ENCODE results near the gene PPM1H. TPM values are rescaled to one million over a fixed set of nuclear protein-coding genes. Genes with fewer than 3 reads are reported as not detected.

Gene PPM1H
- total RNA-seq, 1 donor, result 1.3 TPM

DNA sequence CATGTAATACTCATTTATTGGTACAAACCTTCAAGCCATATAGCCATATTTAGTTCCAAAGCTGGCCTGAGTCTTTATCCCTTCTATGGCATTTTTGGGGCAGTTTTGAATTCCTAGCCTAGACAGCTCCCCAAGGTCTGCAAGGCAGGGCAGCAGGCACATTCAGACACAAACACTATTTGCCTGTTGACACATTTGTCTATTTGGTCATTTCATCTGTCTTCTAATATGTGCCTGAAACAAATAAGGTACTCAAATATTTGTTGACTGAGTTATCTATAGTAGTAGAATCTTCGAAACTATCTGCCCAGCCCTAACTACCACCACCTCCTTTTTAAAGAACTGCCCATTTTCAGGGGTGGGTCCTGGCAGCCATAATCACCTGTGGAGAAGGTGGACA is 9.3 kb downstream of the PPM1H start:
- H3K4me1 ChIP-seq (ENCODE audit: insufficient read depth, low read length), result peaks cover under 1% of the 10 kb centered on the region
- H3K27me3 ChIP-seq (ENCODE audit: insufficient read depth, low read length), result no peaks in the 10 kb centered on the region
- no peak overlapping the region for H3K4me3 ChIP-seq (ENCODE audit: low read length)
- no peaks in the 10 kb centered on the region for H3K9me3 ChIP-seq (ENCODE audit: low read depth, low read length)

- H3K27me3 ChIP-seq (ENCODE audit: insufficient read depth, low read length), result no peaks in the 10 kb centered on the region
- H3K9me3 ChIP-seq (ENCODE audit: low read depth, low read length), result no peaks in the 10 kb centered on the region
- no peaks in the 10 kb centered on the region for H3K4me1 ChIP-seq (ENCODE audit: insufficient read depth, low read length)
- H3K4me3 ChIP-seq (ENCODE audit: low read length), result no peak overlapping the region
Observed at GRCh38 chr12:62924084-62924483, 10.9 kb downstream of the PPM1H start.

DNA sequence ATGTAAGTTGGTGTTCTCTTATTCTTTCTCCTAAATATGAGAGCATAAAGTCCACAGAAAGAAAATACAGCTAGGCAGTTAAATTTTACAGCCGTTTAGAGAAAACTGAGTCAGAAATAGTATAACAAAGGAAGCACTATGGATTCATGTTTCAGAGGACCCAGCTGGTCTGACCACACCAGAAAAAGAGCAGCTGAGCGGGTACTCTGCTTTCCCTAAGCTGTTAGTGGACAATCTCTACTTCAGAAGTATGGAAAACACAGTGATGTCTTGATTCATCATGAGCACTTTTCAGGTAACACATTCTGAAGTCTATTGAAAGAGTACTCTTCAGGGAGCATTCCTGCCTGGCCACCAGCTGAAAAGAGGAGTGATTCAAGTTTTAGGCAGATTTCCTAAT is 12.4 kb downstream of the PPM1H start:
- Histone ChIP-seq H3K9me3 (ENCODE audit: low read depth, low read length) (no peaks in the 10 kb centered on the region), H3K4me3 (ENCODE audit: low read length) (no peak overlapping the region), H3K4me1 (ENCODE audit: insufficient read depth, low read length) (no peaks in the 10 kb centered on the region), H3K27me3 (ENCODE audit: insufficient read depth, low read length) (no peaks in the 10 kb centered on the region)

DNA sequence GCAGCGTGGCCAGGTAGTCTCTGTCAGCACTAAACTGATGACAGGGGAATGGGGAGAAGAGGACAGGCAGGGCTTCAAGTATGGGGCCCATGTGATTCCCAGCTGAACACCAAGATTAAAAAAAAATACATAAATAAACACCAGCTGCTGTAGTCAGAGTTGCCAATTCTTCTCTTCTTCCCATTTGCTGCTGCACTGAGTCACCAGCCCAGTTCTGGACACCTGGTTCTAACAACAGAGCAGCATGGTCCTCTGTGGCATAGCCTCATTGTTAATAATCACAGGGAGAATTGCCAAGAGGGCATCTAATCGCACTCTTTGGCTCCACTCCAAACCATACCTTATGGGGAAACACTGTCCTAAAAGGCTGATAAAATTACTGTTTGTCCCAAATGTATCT is 15.1 kb downstream of the PPM1H start:
- H3K4me3 ChIP-seq (ENCODE audit: low read length), result no peak overlapping the region

GRCh38 chr12:62917926-62918325 is 17.0 kb downstream of the PPM1H start:
- Histone ChIP-seq H3K4me1 (ENCODE audit: insufficient read depth, low read length) (peaks cover 21% of the 10 kb centered on the region), H3K27me3 (ENCODE audit: insufficient read depth, low read length) (no peaks in the 10 kb centered on the region), H3K9me3 (ENCODE audit: low read depth, low read length) (no peaks in the 10 kb centered on the region), H3K4me3 (ENCODE audit: low read length) (no peak overlapping the region)

More for the DNA sequence above, 15.1 kb downstream of the PPM1H start:
- H3K27me3 ChIP-seq (ENCODE audit: insufficient read depth, low read length), result no peaks in the 10 kb centered on the region
- H3K9me3 ChIP-seq (ENCODE audit: low read depth, low read length), result no peaks in the 10 kb centered on the region
- peaks cover 5% of the 10 kb centered on the region for H3K4me1 ChIP-seq (ENCODE audit: insufficient read depth, low read length)

- Histone ChIP-seq H3K9me3 (ENCODE audit: low read depth, low read length) (no peaks in the 10 kb centered on the region), H3K4me1 (ENCODE audit: insufficient read depth, low read length) (peaks cover 21% of the 10 kb centered on the region), H3K27me3 (ENCODE audit: insufficient read depth, low read length) (no peaks in the 10 kb centered on the region), H3K4me3 (ENCODE audit: low read length) (no peak overlapping the region)
Observed at GRCh38 chr12:62916632-62917425, 18.1 kb downstream of the PPM1H start.

DNA sequence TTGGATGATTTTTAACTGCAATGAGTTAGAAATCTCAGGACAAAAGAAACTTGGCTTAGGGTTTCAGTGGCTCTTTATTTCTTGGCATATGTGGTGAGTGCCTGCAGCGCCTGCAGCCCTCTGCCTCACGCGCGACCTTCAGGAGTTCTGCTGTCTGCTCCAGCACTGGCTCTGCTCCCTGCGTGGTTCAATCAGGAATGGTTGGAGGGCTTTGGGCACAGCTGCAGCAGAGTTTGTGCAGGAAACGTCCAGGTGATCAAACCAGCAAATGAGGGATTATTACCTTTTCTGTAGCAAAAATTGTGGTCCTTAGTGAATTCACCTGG is 19.8 kb downstream of the PPM1H start:
- Histone ChIP-seq H3K4me1 (ENCODE audit: insufficient read depth, low read length) (peaks cover 21% of the 10 kb centered on the region), H3K9me3 (ENCODE audit: low read depth, low read length) (no peaks in the 10 kb centered on the region), H3K27me3 (ENCODE audit: insufficient read depth, low read length) (no peaks in the 10 kb centered on the region), H3K4me3 (ENCODE audit: low read length) (no peak overlapping the region)

- Histone ChIP-seq H3K4me3 (ENCODE audit: low read length) (no peak overlapping the region), H3K9me3 (ENCODE audit: low read depth, low read length) (no peaks in the 10 kb centered on the region), H3K4me1 (ENCODE audit: insufficient read depth, low read length) (peaks cover 21% of the 10 kb centered on the region), H3K27me3 (ENCODE audit: insufficient read depth, low read length) (no peaks in the 10 kb centered on the region)
Observed at GRCh38 chr12:62914443-62915203, 20.3 kb downstream of the PPM1H start.

DNA sequence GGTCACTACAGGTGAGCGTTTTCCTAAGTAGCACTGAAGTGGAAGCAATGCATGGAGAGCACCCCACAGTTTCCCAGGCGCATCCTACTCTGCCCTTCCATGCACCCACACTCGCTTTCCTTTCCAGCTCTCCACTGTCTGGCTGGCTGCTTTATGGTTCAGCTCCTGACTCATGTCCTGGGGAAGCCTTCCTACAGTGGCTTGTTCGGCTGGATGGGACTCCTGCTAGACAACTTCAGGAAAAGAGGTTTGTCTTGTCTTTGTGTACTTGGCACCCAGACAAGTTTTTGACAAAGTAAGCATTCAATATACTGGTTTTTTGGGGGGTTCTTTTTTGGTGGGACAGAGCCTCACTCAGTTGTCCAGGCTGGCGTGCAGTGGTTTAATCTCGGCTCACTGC is 21.6 kb downstream of the PPM1H start:
- H3K9me3 ChIP-seq (ENCODE audit: low read depth, low read length), result no peaks in the 10 kb centered on the region
- H3K4me3 ChIP-seq (ENCODE audit: low read length), result no peak overlapping the region
- no peaks in the 10 kb centered on the region for H3K27me3 ChIP-seq (ENCODE audit: insufficient read depth, low read length)
- peaks cover 21% of the 10 kb centered on the region for H3K4me1 ChIP-seq (ENCODE audit: insufficient read depth, low read length)

DNA sequence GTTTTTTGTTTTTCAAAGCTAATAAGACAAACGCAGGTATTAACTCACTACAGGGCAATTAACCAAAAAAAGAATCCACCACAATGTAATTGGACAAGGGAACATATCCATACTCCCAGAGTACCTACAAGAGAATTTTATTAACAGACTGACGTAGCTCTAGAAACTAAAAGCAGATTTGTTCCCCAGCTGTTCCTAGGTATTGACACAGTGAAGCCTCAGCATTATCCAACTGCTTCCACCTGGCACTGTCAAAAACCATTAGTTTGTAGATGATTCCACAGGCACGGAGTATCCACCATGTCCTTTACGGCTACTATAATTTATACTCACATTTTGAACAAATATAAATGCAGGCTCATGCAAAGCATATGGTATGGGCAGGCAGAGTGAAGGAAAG is 22.3 kb downstream of the PPM1H start:
- Histone ChIP-seq H3K4me3 (ENCODE audit: low read length) (no peak overlapping the region), H3K27me3 (ENCODE audit: insufficient read depth, low read length) (no peaks in the 10 kb centered on the region), H3K9me3 (ENCODE audit: low read depth, low read length) (no peaks in the 10 kb centered on the region), H3K4me1 (ENCODE audit: insufficient read depth, low read length) (peaks cover 21% of the 10 kb centered on the region)

- Histone ChIP-seq H3K27me3 (ENCODE audit: insufficient read depth, low read length) (no peaks in the 10 kb centered on the region), H3K4me1 (ENCODE audit: insufficient read depth, low read length) (peaks cover 21% of the 10 kb centered on the region), H3K4me3 (ENCODE audit: low read length) (no peak overlapping the region), H3K9me3 (ENCODE audit: low read depth, low read length) (no peaks in the 10 kb centered on the region)
Observed at GRCh38 chr12:62911286-62911685, 23.7 kb downstream of the PPM1H start.

GRCh38 chr12:62910549-62911169 is 24.3 kb downstream of the PPM1H start:
- H3K9me3 ChIP-seq (ENCODE audit: low read depth, low read length), result no peaks in the 10 kb centered on the region
- H3K4me3 ChIP-seq (ENCODE audit: low read length), result no peak overlapping the region
- H3K27me3 ChIP-seq (ENCODE audit: insufficient read depth, low read length), result no peaks in the 10 kb centered on the region
- peaks cover 21% of the 10 kb centered on the region for H3K4me1 ChIP-seq (ENCODE audit: insufficient read depth, low read length)

DNA sequence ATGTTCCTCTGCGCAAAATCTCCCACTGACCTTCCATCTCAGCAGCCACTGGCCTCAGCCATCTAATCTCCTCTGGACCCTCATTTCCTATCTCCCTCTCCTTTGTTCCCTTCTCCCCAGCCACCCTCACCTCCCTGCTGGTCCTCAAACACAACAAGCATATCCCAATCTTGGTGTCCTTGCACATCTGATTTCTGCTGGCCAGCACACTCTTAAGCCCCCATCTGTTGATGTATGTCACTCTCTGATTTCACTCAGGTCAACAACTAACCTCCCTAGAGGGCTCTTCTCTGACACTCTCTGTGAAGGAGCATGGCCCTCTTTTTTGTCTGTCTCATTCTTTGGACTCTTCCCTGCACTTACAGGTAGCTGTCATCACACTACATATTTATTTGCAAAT is 25.6 kb downstream of the PPM1H start:
- Histone ChIP-seq H3K4me1 (ENCODE audit: insufficient read depth, low read length) (peaks cover 11% of the 10 kb centered on the region), H3K27me3 (ENCODE audit: insufficient read depth, low read length) (no peaks in the 10 kb centered on the region), H3K4me3 (ENCODE audit: low read length) (no peak overlapping the region), H3K9me3 (ENCODE audit: low read depth, low read length) (no peaks in the 10 kb centered on the region)

DNA sequence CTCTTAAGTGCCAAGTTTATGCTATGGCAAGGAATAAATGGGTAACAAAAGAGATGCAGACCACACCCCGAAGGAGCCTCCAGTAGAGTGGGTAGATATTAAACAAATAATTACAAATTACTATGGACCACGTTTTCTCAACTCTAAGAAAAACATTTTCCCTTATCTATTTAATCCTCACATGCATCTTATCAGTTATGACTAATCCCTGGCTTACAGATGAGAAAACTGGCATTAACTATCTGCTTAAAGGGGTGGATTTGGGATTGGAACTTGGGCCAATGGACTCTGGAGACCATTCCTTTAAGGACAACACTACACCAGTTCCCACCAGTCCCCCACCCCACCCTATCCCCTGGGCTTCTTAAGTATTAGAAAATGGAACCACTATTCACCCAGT is 26.3 kb downstream of the PPM1H start:
- no peaks in the 10 kb centered on the region for H3K27me3 ChIP-seq (ENCODE audit: insufficient read depth, low read length)
- H3K9me3 ChIP-seq (ENCODE audit: low read depth, low read length), result no peaks in the 10 kb centered on the region
- peaks cover 4% of the 10 kb centered on the region for H3K4me1 ChIP-seq (ENCODE audit: insufficient read depth, low read length)
- no peak overlapping the region for H3K4me3 ChIP-seq (ENCODE audit: low read length)

GRCh38 chr12:62907561-62907960 is 27.4 kb downstream of the PPM1H start:
- H3K4me3 ChIP-seq (ENCODE audit: low read length), result no peak overlapping the region
- H3K4me1 ChIP-seq (ENCODE audit: insufficient read depth, low read length), result peaks cover 9% of the 10 kb centered on the region
- no peaks in the 10 kb centered on the region for H3K9me3 ChIP-seq (ENCODE audit: low read depth, low read length)
- no peaks in the 10 kb centered on the region for H3K27me3 ChIP-seq (ENCODE audit: insufficient read depth, low read length)

All from mononuclear cell (primary cell).